HG02623 (cell line): ENCODE measurements around the gene PEX11G.
"Not testable (repeated sequence)": the region's sequence is repeated elsewhere in the genome, so short reads cannot be mapped to it uniquely, and the experiment has no call there.

Source experiments
- ATAC-seq: cut with Tn5 transposase; IDR thresholded peaks from one replicate; pipeline ENCODE4 v1.9.1; 2021; ENCODE audit warnings: moderate library complexity; ENCODE audit not compliant: unreplicated experiment

Gene PEX11G

DNA sequence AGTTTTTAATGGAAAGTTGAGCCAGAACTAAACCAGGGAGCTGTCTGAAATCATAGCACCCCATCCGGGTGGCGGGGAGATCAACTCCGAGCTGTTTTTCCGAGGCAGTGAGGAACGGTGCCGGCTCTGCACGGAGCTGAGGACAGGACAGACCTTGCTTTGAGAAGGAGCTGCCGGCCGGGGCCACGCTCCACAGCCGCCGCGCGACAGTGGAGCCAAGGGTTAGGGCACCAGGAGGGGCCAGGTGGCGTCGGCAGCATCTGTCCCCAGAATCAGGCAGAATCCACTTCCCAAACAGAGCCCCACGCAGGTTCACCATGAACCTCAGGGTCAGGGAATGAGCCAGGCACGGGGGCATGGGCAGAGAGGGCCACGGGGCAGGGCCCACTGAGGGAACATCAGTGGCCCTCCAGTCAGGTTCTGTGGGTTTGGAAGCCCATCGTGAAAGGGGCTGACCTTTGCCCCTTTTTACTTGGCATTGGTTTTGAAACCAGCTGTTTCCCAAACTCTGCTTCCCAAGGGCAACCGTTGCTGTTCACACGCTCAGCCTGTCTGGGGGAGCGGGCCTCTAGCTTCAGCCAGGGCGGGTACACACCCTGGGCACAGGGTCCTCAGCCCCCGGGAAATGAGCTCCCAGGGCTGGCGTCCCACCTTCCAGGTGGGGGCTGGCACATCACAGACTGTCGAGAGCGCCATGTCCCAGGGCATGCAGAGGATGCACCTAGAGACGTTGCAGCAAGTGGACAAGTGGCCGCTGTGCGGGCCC lies 18.1 kb downstream of the PEX11G start:
- no peak for ATAC-seq

DNA sequence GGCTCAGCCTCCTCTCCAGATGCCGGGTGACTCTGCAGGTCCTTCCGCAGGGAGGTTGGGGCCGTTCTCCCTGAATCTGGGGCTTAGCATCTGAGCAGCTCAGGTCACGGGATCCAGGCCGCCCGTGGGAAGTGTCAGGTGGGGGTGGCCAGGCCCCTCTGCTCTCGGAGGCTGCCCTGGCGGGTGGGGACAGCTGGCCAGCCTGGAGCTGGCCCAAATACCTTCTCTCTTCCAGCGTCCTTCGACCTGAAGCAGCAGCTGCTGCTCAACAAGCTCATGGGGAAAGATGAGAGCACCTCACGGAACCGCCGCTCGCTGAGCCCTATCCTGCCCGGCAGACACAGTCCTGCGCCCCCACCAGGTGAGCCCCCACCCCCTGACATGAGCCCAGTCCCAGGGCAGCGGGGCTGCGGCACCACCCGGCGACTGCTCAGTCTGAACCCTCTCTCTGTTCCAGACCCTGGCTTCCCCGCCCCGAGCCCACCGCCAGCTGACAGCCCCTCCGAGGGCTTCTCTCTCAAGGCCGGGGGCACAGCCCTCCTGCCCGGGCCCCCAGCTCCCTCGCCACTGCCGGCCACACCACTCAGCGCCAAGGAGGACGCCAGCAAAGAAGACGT lies 19.1 kb downstream of the PEX11G start:
- ATAC-seq, result no peak

DNA sequence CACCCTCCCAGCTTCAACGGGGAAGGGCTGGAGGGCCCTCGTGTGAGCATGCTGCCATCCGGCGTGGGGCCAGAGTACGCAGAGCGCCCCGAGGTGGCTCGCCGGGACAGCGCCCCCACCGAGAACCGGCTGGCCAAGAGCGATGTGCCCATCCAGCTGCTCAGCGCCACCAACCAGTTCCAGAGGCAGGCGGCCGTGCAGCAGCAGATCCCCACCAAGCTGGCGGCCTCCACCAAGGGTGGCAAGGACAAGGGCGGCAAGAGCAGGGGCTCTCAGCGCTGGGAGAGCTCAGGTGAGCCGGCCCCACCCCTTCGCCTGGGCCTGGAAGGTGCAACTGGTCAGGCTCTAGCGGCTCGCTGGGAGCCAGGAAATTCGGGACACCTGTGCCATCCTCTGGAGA lies 20.0 kb downstream of the PEX11G start:
- ATAC-seq, result no peak

DNA sequence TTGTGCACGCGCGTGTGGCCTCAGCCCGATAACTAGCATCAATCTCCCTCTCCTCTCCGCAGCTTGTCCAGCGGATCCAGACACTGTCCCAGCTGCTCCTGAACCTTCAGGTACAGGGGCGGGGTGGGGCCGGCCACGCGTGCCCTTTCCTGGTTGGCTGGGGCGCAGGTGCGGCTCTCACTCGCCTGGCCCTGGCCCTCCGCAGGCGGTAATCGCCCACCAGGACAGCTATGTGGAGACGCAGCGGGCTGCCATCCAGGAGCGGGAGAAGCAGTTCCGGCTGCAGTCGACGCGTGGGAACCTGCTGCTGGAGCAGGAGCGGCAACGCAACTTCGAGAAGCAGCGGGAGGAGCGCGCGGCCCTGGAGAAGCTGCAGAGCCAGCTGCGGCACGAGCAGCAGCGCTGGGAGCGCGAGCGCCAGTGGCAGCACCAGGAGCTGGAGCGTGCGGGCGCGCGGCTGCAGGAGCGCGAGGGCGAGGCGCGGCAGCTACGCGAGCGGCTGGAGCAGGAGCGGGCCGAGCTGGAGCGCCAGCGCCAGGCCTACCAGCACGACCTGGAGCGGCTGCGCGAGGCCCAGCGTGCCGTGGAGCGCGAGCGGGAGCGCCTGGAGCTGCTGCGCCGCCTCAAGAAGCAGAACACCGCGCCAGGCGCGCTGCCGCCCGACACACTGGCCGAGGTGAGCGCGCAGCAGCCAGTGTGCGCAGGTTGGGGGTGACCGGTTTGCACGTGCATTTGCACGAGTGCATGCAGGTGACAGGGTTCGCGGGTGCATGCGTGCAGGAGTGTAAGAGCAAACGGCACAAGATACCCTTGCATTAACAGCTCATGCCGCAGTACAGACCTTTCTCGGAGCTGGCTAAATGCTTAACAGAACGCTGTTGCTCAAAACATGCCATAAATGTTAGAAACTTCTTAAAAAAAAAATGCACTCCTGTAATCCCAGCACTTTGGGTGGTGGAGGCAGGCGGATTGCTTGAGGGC lies 21.5 kb downstream of the PEX11G start:
- no peak for ATAC-seq

DNA sequence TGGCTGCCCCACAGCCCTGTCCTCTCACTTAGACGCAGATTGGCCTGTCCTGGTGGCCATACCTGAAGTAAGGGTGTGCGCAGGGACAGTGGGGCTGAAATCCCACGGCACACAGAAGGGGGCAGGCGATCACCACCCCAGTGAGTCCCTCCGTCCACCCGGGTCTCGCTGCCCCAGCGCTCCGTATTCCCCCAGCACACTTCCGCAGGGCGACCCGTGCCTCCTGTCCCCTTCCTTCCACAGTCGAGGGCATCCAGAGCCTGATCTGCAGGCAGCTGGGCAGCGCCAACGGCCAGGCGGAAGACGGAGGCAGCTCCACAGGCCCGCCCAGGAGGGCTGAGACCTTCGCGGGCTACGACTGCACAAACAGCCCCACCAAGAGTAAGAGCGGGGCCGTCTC lies 25.3 kb downstream of the PEX11G start:
- no peak for ATAC-seq

DNA sequence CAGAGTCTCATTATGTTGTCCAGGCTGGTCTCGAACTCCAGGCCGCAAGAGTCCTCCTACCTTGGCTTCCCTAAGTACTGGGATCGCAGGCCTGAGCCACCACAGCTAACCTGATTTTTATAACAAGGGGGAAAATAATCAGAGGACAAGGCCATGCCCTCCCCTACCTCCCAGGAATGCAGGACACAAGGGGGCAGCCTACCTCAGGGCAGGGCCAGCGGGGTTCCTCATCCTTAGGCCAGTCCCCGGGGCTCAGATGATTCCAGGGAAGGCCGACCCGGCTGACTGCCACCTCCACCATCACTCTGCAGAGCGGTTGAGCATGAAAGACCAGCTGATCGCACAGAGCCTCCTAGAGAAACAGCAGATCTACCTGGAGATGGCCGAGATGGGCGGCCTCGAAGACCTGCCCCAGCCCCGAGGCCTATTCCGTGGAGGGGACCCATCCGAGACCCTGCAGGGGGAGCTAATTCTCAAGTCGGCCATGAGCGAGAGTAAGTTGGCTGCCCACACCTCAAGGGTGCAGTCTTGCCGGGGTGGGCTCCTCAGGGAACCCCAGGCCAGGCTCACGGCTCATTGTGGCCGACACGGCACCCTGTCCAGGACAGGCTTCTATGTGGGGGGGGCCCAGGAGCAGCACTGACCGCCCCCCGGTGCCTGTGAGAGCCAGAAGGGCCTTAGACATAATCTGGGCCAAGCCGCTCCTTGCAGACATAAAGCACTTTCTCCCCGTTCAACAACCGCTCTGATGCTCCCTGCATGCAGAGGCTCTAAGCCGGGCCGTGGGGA lies 26.8 kb downstream of the PEX11G start:
- ATAC-seq, result no peak

DNA sequence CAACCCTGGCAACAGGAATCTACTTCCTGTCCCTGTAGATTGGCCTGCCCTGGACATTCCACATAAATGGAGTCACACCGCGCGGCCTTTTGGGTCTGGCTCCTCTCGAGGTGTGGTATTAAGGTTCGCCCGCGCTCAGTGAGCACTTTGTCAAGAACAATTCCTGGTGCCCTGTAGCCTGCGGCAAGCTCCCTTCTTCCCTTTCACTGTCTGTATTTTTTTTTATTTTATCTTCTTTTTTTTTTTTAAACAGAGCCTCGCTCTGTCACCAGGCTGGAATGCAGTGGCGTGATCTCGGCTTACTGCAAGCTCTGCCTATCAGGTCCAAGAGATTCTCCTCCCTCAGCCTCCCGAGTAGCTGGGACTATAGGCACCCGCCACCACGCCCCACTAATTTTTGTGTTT lies 28.3 kb downstream of the PEX11G start:
- no peak for ATAC-seq

DNA sequence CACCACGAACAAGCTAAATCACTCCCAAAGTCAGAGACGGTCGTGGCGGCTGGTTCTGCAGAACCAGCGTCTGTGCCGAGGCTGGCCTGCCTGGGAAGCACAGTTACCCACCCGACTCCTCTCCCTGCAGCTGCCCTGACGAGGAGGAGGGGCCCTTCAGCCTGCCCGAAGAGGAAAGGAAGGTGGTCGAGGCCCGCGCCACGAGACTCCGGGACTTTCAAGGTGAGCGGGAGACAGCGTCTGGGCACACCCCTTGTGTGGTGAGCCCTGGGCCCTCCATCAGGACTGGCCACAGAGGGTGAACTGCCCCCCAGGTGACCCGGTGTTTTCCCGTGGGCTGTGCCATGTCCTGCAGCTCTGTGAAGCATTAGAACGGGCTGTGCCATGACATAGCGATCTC lies 29.1 kb downstream of the PEX11G start:
- ATAC-seq, result no peak

DNA sequence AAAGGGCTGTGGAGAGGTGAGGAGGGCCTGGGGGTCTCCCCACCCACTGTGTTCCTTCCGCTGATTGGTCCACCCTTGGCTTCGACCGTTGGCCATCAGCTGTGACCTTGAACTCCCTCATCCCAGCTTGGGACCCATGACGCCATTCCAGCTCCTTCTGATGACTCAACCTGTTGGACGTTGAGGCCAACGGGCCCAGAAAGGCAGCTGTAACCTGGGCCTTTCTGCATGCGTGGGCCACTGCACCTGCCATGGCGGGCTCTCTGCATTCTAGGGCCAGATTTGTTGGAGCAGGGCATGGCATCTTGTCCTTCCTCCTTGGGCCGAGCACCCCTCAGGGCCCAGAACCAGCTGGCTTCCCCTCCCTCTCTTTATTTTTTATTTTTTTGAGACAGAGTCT lies 30.2 kb downstream of the PEX11G start:
- ATAC-seq, result no peak

DNA sequence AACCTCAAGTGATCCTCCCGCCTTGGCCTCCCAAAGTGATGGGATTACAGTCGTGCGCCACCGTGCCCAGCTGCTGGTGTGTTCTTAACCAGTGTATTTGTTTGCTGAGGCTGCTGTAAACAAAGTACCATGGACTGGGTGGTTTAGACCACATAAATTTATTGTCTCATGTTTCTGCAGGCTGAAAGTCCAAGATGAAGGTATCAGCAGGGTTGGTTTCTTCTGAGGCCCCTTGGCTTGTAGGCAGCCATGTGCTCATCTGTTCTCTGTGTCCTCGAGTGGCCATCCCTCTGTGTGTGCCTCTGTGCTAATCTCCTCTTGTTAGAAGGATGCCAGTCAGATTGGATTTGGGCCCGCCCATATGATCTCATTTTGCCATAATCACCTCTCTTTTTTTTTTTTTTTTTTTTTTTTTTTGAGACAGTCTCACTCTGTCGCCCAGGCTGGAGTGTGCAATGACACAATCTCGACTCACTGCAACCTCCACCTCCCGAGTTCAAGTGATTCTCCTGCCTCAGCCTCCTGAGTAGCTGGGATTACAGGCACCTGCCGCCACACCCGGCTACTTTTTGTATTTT lies 31.8 kb downstream of the PEX11G start:
- ATAC-seq, result no peak

DNA sequence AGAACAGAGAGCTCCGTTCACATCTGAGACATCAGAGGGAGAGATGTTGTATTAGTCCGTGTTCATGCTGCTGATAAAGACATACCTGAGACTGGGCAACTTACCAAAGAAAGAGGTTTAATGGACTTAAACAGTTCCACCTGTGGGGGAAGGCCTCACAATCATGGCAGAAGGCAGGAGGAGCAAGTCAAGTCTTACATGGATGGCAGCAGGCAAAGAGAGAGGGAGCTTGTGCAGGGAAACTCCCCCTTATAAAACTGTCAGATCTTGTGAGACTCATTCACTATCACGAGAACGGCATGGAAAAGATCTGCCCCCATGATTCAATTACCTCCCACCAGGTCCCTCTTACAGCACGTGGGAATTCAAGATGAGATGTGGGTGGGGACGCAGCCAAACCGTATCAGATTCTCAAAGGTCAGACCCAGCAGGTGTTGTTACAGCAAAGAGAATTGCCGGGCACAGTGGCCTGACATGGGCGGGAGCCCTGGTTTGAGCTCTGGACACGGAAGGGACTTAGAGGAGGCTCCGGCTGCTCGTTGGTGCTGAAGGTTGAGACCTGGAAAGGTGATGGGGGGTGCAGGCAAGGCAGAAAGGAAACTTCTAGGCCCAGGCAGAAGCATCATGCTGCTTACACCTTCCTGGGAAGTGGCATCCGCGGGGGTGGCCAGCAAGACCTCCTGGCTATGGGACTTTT lies 33.1 kb downstream of the PEX11G start:
- no peak for ATAC-seq

DNA sequence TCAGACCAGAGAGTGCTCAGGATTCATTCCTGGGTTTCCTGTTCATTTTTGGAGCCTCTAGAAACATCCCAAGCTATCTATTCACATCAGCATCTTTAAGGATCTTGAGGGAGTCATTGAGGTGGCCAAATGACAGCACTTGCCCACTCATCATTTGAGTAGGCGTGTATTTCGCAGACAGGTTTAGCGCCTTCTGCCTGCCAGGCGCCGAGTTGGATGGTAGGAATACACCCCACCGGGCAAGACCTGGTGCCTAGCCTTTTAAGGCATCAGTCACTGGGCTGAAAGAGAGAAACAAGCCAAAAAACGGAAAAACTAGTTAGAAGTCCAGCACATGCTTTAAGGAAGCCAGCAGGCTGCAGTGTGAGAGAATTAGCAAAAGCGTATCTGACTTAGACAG lies 33.8 kb downstream of the PEX11G start:
- ATAC-seq, result no peak

DNA sequence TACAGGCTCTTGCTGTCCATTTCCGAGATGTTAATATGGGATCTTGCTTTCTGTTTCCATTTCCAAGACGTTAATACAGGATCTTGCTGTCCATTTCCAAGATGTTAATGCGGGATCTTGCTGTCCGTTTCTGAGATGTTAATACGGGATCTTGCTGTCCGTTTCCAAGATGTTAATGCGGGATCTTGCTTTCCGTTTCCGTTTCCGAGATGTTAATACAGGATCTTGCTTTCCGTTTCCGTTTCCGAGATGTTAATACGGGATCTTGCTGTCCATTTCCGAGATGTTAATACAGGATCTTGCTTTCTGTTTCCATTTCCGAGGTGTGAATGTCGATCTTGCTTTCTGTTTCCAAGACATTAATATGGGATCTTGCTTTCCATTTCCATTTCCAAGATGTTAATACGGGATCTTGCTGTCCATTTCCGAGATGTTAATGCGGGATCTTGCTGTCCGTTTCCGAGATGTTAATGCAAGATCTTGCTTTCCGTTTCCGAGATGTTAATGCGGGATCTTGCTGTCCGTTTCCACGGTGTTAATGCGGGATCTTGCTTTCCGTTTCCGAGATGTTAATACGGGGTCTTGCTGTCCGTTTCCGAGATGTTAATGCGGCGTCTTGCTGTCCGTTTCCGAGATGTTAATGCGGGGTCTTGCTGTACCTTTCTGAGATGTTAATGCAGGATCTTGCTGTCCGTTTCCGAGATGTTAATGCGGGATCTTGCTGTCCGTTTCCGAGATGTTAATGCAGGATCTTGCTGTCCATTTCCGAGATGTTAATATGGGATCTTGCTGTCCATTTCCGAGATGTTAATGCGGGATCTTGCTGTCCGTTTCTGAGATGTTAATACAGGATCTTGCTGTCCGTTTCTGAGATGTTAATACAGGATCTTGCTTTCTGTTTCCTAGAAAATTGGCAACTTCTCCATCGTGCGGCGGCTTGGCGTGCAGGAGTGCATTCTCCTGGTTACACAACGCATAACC lies 38.3 kb downstream of the PEX11G start:
- no peak for ATAC-seq

DNA sequence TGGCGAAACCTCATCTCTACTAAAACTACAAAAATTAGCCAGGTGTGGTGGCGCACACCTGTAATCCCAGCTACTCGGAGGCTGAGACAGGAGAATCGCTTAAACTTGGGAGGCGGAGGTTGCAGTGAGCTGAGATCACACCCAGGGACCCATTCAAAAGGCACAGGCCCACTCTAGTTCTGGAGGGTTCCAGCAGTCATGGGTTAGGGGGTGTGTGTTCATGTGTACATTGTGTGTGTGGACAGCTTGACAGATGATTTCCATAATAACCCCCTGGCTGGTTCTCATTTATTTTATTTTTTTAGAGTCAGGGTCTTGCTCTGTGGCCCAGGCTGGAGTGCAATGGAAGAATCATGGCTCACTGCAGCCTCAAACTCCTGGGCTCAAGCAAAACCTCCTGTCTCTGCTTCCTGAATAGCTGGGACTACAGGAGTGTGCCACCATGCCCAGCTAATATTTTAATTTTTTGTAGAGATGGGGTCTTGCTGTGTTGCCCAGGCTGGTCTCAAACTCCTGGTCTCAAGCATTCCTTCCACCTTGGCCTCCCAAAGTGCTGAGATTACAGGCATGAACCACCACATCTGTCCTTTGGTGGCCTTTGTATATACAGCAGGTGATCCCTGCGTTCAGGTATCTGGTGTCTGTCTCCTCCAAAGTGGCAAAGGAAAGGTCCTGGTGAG lies 39.3 kb downstream of the PEX11G start:
- not testable (repeated sequence) for ATAC-seq

DNA sequence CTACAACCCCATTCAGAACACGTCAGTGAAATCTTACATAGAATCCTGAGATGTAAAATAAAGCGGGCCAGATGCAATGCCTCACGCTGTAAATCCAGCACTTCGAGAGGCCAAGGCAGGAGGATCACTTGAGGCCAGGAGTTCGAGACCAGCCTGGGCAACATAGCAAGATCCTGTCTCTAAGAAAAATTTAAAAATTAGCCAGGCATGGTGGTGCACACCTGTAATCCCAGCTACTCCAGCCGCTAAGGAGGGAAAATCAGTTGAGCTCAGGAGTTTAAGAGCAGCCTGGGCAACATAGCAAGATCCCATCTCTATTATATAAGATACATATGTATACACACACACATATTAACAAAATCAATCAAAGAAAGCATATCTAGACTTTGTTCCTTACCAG lies 41.2 kb downstream of the PEX11G start:
- no peak for ATAC-seq

DNA sequence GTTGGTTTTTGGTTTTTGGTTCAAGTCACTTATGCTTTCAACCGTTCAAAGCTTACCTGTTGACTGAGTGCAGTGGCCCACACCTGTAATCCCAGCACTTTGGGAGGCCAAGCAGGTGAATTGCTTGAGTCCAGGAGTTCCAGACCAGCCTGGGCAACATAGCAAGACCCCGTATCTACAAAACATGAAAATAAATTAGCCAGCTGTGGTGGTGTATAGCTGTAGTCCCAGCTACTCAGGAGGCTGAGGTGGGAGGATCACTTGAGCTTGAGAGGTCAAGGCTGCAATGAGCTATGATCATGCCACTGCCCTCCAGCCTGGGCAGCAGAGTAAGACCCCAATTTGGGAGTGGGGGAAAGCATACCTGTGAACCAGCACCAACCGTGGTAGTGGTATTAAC lies 43.7 kb downstream of the PEX11G start:
- ATAC-seq, result no peak

DNA sequence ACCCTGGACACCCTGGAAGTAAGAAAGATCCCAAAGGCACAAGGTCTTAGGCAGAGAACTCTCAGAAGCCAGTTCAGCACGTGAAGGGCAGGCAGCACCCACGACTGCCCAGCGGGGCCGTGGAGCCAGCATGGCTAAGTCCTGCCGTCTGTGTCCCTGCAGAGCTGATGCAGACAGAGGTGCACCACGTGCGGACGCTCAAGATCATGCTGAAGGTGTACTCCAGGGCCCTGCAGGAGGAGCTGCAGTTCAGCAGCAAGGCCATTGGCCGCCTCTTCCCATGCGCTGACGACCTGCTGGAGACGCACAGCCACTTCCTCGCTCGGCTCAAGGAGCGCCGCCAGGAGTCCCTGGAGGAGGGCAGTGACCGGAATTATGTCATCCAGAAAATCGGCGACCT lies 44.8 kb downstream of the PEX11G start:
- ATAC-seq, result no peak

DNA sequence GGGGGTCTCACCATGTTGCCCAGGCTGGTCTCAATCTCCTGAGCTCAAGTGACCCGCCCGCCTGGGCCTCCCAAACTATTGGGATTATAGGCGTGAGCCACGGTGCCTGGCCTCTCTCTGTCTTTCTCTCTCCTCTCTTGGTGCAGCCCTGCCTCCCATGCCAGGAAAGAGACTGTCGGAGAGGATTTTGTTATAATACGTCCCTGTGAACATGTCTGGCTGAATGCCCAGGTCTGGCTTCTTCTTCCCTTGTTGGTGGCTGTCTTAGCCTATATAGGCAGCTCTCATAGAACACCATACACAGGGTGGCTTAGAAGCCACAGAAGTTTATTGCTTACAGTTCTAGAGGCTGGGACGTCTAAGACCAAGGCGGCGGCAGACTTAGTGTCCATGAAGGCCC lies 46.4 kb downstream of the PEX11G start:
- ATAC-seq, result no peak
